Measurements from ENCODE around the gene PEDS1. TPM values are rescaled to one million over a fixed set of nuclear protein-coding genes. Genes with fewer than 3 reads are reported as not detected.

PEDS1 gene
- total and polyA plus RNA-seq, 2 of the 8 experiments (the other 6 are each of a cell fraction or from before 2014, with no cell fraction given): 28.9 to 75.9 TPM

DNA sequence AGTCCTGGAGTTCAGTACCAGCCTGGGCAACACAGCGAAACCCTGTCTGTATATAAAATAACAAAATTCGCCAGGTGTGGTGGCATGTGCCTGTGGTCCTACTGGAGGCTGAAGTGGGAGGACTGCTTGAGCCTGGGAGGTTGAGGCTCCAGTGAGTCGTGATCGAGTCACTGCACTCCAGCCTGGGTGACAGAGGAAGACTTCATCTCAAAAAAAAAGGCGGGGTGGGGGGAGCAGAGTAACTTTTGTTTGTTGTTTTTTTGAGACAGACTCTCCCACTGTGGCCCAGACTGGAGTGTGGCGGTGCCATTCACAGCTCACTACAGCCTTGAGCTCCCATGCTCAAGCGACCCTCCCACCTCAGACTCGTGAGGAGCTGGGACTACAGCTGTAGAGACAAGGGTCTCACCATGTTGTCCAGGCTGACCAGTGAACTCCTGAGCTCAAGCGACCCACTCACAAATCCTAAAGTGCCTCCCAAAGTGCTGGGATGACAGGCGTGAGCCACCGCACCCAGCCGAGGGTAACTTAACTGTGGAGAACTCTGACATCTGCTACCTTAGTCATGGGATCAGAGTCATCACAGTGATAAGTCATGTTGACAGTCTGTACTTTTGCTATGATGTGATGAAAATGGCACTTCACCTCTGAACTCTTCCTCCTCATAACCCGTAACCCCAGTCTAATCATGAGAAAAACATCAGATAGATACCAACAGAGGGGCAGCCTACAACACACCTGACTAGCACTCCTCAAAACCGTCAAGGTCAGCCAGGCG lies 16.5 kb downstream of the PEDS1 start:
- Histone ChIP-seq H4K5ac (ENCODE audit: insufficient read length, low read depth, low read length) (no peak overlapping the region), H3K27ac (ENCODE audit: low read depth, low read length) (no peak overlapping the region), H2BK120ac (replicated peaks; ENCODE audit: low read depth, low read length) (no peak overlapping the region), H4K91ac (replicated peaks; ENCODE audit: insufficient read length, low read length) (no peak overlapping the region), H2AK5ac (ENCODE audit: low read depth, low read length) (no peak overlapping the region), H2BK5ac (ENCODE audit: low read depth, low read length) (no peak overlapping the region), H2AFZ (ENCODE audit: low read length) (no peak overlapping the region), H3K4ac (replicated peaks; ENCODE audit: insufficient read length, low read depth, low read length) (no peak overlapping the region), H3K23me2 (ENCODE audit: low read depth, low read length) (no peaks in the 10 kb centered on the region), H3K9ac (replicated peaks in 1 of 4; ENCODE audit: extremely low read depth in 1 of 4, low read depth in 3 of 4, low read length in 3 of 4) (no peak overlapping the region), H3K27me3 (replicated peaks in 1 of 4; ENCODE audit: control insufficient read depth in 3 of 4, extremely low read depth in 1 of 4, insufficient read depth in 3 of 4, low read length in 3 of 4) (no peaks in the 10 kb centered on the region), H3K23ac (ENCODE audit: insufficient read length) (no peak overlapping the region), H3K4me1 (replicated peaks in 1 of 4; ENCODE audit: control insufficient read depth in 3 of 4, insufficient read depth in 4 of 4, low read length in 3 of 4) (peaks cover 0 to 8% (median 0%) of the 10 kb centered on the region in 4 experiments; a peak in 1 of 7 replicates), H4K8ac (ENCODE audit: extremely low read depth, insufficient read depth, low read length) (peak overlapping the region; percentile 58; the same call in 1 of the 2 replicates), H2BK20ac (ENCODE audit: low read length) (no peak overlapping the region), H3K4me3 (ENCODE audit: extremely low read depth in 1 of 4, insufficient read depth in 2 of 4, low read depth in 3 of 4, low read length in 4 of 4) (no peak overlapping the region), H4K20me1 (replicated peaks in 1 of 2; ENCODE audit: control insufficient read depth in 1 of 2, insufficient read depth in 2 of 2, low read length in 2 of 2) (peaks cover 7 to 39% of the 10 kb centered on the region in 2 experiments), H3K18ac (ENCODE audit: extremely low read depth, low read length) (no peak overlapping the region), H2BK12ac (ENCODE audit: low read depth, low read length) (no peak overlapping the region), H3K79me1 (ENCODE audit: low read depth, low read length) (peaks cover 26% of the 10 kb centered on the region), H3K9me3 (ENCODE audit: insufficient read depth in 2 of 2, low read depth in 1 of 2, low read length in 1 of 2) (no peaks in the 10 kb centered on the region), H3K4me2 (ENCODE audit: insufficient read depth in 1 of 2, low read depth in 2 of 2, low read length in 2 of 2) (no peak overlapping the region), H2BK15ac (ENCODE audit: low read length) (no peak overlapping the region), H3K79me2 (ENCODE audit: control insufficient read depth in 1 of 2, insufficient read depth in 2 of 2, low read length in 2 of 2) (peaks cover 0 to 31% of the 10 kb centered on the region in 2 experiments; a peak in 1 of 4 replicates), H3K36me3 (ENCODE audit: control insufficient read depth in 2 of 4, insufficient read depth in 4 of 4, low read length in 3 of 4) (peaks cover 4 to 26% (median 6%) of the 10 kb centered on the region in 4 experiments; a peak in 5 of 8 replicates), H3K14ac (ENCODE audit: insufficient read length) (no peak overlapping the region), H3K56ac (replicated peaks; ENCODE audit: insufficient read length, low read depth, low read length) (no peak overlapping the region)
- POLR2A ChIA-PET (ENCODE audit: partially characterized antibody): interaction anchor here (6.9 kb wide), 1 partner anchor 16 kb away, joined by 40 read pairs; the partner anchor contains the start of gene PEDS1
- CTCF ChIA-PET (ENCODE audit: partially characterized antibody): interaction anchor here (0.6 to 6.9 kb wide), 8 partner anchors 10 to 276 kb away, joined by 3 to 61 read pairs (median 4); partner anchors contain the start of gene PEDS1
- FAIRE-seq (no peak), DNase-seq (ENCODE audit: low read depth in 1 of 2, low spot score in 2 of 2) (no peak)
- 93% methylated on average over 15 of the region's 15 CpGs; no CpG with 5 or more reads in 1 of the 2 experiments for WGBS, 2 experiments (ENCODE audit: extremely low coverage in 1 of 2, insufficient coverage in 1 of 2, insufficient read length in 1 of 2, insufficient replicate concordance in 2 of 2, low coverage in 1 of 2, low lambda C conversion rate in 2 of 2, missing lambda C conversion rate in 1 of 2)
- TF ChIP-seq EGR1 (IDR thresholded peaks at IDR 0.05; ENCODE audit: borderline replicate concordance, low read depth, low read length) (no peak), TAF7 (optimal IDR thresholded peaks at IDR 0.05; ENCODE audit: borderline replicate concordance, low read depth, low read length) (no peak), RXRA (IDR thresholded peaks at IDR 0.05; ENCODE audit: insufficient read depth, low read depth, low read length) (no peak), RBBP5 (IDR thresholded peaks at IDR 0.05; ENCODE audit: borderline replicate concordance, low read depth, low read length) (no peak), SAP30 (IDR thresholded peaks at IDR 0.05; ENCODE audit: insufficient read depth, insufficient replicate concordance, low read length) (no peak)
- TF ChIP-seq, protein P1, sequence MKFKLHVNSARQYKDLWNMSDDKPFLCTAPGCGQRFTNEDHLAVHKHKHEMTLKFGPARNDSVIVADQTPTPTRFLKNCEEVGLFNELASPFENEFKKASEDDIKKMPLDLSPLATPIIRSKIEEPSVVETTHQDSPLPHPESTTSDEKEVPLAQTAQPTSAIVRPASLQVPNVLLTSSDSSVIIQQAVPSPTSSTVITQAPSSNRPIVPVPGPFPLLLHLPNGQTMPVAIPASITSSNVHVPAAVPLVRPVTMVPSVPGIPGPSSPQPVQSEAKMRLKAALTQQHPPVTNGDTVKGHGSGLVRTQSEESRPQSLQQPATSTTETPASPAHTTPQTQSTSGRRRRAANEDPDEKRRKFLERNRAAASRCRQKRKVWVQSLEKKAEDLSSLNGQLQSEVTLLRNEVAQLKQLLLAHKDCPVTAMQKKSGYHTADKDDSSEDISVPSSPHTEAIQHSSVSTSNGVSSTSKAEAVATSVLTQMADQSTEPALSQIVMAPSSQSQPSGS (IDR thresholded peaks at IDR 0.05; ENCODE audit: low read length): no peak
